ENCODE data around the gene DEFB112. TPM values are rescaled to one million over a fixed set of nuclear protein-coding genes. Genes with fewer than 3 reads are reported as not detected.

The DEFB112 gene
- total and polyA plus RNA-seq, 12 donors = not detected

- Histone ChIP-seq H3K27ac (no peak overlapping the region), H3K36me3 (replicated peaks in 1 of 2) (no peaks in the 10 kb centered on the region), H3K4me3 (no peak overlapping the region), H3K27me3 (no peaks in the 10 kb centered on the region), H3K9me3 (replicated peaks in 1 of 3) (no peaks in the 10 kb centered on the region), H3K4me1 (replicated peaks in 1 of 2) (no peaks in the 10 kb centered on the region)
- no peak for TF ChIP-seq CTCF (IDR thresholded peaks at IDR 0.05)
- TF ChIP-seq POLR2A (IDR thresholded peaks at IDR 0.05) = no peak
- WGBS, 4 donors = 47 to 64% (median 50%) methylated on average over 2 of the region's 2 CpGs
- DNase-seq = no peak
- intact Hi-C loops (cut with DNase I) = no loop called here
Measured at GRCh38 chr6:50087231-50087954, 37.7 kb upstream of the DEFB112 start.

- H3K36me3 ChIP-seq (replicated peaks in 1 of 2) = no peaks in the 10 kb centered on the region
- intact Hi-C loops (cut with DNase I) = no loop called here
- no peaks in the 10 kb centered on the region for H3K9me3 ChIP-seq (replicated peaks in 1 of 3)
- H3K4me1 ChIP-seq (replicated peaks in 1 of 2) = no peaks in the 10 kb centered on the region
- no peak for DNase-seq
- no peak for TF ChIP-seq CTCF (IDR thresholded peaks at IDR 0.05)
- no peak for TF ChIP-seq POLR2A (IDR thresholded peaks at IDR 0.05)
- H3K27me3 ChIP-seq = no peaks in the 10 kb centered on the region
- no peak overlapping the region for H3K27ac ChIP-seq
- no peak overlapping the region for H3K4me3 ChIP-seq
- WGBS, 4 donors = 0% methylated on average over 1 of the region's 1 CpG
Measured at GRCh38 chr6:50077385-50077784, 27.7 kb upstream of the DEFB112 start.

- WGBS, 4 donors = 69 to 80% (median 77%) methylated on average over 4 of the region's 4 CpGs
- H3K27me3 ChIP-seq = no peaks in the 10 kb centered on the region
- H3K36me3 ChIP-seq (replicated peaks in 1 of 2) = no peaks in the 10 kb centered on the region
- TF ChIP-seq CTCF (IDR thresholded peaks at IDR 0.05) = no peak
- no peak for TF ChIP-seq POLR2A (IDR thresholded peaks at IDR 0.05)
- no peaks in the 10 kb centered on the region for H3K4me1 ChIP-seq (replicated peaks in 1 of 2)
- intact Hi-C loops (cut with DNase I) = no loop called here
- no peak overlapping the region for H3K4me3 ChIP-seq
- H3K27ac ChIP-seq = no peak overlapping the region
- no peaks in the 10 kb centered on the region for H3K9me3 ChIP-seq (replicated peaks in 1 of 3)
- no peak for DNase-seq
Measured at GRCh38 chr6:50076431-50076830, 26.7 kb upstream of the DEFB112 start.

- H3K9me3 ChIP-seq (replicated peaks in 1 of 3) = no peaks in the 10 kb centered on the region
- 78 to 100% (median 86%) methylated on average over 1 of the region's 1 CpG for WGBS, 4 donors
- no peaks in the 10 kb centered on the region for H3K36me3 ChIP-seq (replicated peaks in 1 of 2)
- no peak overlapping the region for H3K27ac ChIP-seq
- no peak for DNase-seq
- no peak for TF ChIP-seq CTCF (IDR thresholded peaks at IDR 0.05)
- TF ChIP-seq POLR2A (IDR thresholded peaks at IDR 0.05) = no peak
- intact Hi-C loops (cut with DNase I) = no loop called here
- H3K4me1 ChIP-seq (replicated peaks in 1 of 2) = no peaks in the 10 kb centered on the region
- no peak overlapping the region for H3K4me3 ChIP-seq
- no peaks in the 10 kb centered on the region for H3K27me3 ChIP-seq
Measured at GRCh38 chr6:50071921-50072320, 22.2 kb upstream of the DEFB112 start.

Measured in adrenal gland (tissue), 12 donors.